ENCODE results near the gene PDE6G.

The PDE6G gene

GRCh38 chr17:81635973-81636504 is 20.3 kb downstream of the PDE6G start:
- Histone ChIP-seq H3K9me3 (ENCODE audit: insufficient read depth, low read length) (no peaks in the 10 kb centered on the region), H4K20me1 (ENCODE audit: insufficient read depth, low read length) (peaks cover 13% of the 10 kb centered on the region), H3K27me3 (ENCODE audit: low read depth, low read length) (no peaks in the 10 kb centered on the region), H3K79me2 (ENCODE audit: low read length) (peaks cover 56% of the 10 kb centered on the region), H2AFZ (ENCODE audit: low read depth, low read length) (no peak overlapping the region), H3K36me3 (replicated peaks; ENCODE audit: low read depth, low read length) (peaks cover 15% of the 10 kb centered on the region), H3K4me3 (ENCODE audit: low read length) (peak overlapping the region; percentile 100), H3K27ac (ENCODE audit: low read length) (peak overlapping the region; percentile 39), H3K4me2 (ENCODE audit: low read length) (peak overlapping the region; percentile 99), H3K9ac (ENCODE audit: low read length) (peak overlapping the region; percentile 95), H3K4me1 (ENCODE audit: low read length) (peaks cover 7% of the 10 kb centered on the region)
- TF ChIP-seq EZH2phosphoT487 (IDR thresholded peaks at IDR 0.05; ENCODE audit: low read depth): no peak
- TF ChIP-seq, protein P1, sequence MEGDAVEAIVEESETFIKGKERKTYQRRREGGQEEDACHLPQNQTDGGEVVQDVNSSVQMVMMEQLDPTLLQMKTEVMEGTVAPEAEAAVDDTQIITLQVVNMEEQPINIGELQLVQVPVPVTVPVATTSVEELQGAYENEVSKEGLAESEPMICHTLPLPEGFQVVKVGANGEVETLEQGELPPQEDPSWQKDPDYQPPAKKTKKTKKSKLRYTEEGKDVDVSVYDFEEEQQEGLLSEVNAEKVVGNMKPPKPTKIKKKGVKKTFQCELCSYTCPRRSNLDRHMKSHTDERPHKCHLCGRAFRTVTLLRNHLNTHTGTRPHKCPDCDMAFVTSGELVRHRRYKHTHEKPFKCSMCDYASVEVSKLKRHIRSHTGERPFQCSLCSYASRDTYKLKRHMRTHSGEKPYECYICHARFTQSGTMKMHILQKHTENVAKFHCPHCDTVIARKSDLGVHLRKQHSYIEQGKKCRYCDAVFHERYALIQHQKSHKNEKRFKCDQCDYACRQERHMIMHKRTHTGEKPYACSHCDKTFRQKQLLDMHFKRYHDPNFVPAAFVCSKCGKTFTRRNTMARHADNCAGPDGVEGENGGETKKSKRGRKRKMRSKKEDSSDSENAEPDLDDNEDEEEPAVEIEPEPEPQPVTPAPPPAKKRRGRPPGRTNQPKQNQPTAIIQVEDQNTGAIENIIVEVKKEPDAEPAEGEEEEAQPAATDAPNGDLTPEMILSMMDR (IDR thresholded peaks at IDR 0.05; ENCODE audit: low read depth, low read length): no peak

- peaks cover 15% of the 10 kb centered on the region for H3K36me3 ChIP-seq (replicated peaks; ENCODE audit: low read depth, low read length)
- peak overlapping the region; percentile 100 for H3K4me3 ChIP-seq (ENCODE audit: low read length)
- peaks cover 13% of the 10 kb centered on the region for H4K20me1 ChIP-seq (ENCODE audit: insufficient read depth, low read length)
- H3K4me1 ChIP-seq (ENCODE audit: low read length): peaks cover 7% of the 10 kb centered on the region
- H3K4me2 ChIP-seq (ENCODE audit: low read length): peak overlapping the region; percentile 99
- H3K9ac ChIP-seq (ENCODE audit: low read length): peak overlapping the region; percentile 95; the same call in 1 of the 2 replicates
- TF ChIP-seq, protein P1 (IDR thresholded peaks at IDR 0.05; ENCODE audit: low read depth, low read length): no peak
- no peak for TF ChIP-seq EZH2phosphoT487 (IDR thresholded peaks at IDR 0.05; ENCODE audit: low read depth)
- no peaks in the 10 kb centered on the region for H3K27me3 ChIP-seq (ENCODE audit: low read depth, low read length)
- peaks cover 61% of the 10 kb centered on the region for H3K79me2 ChIP-seq (ENCODE audit: low read length)
- no peaks in the 10 kb centered on the region for H3K9me3 ChIP-seq (ENCODE audit: insufficient read depth, low read length)
- H2AFZ ChIP-seq (ENCODE audit: low read depth, low read length): no peak overlapping the region
- no peak overlapping the region for H3K27ac ChIP-seq (ENCODE audit: low read length)
Measured at GRCh38 chr17:81635431-81635830, 20.9 kb downstream of the PDE6G start.

GRCh38 chr17:81631482-81631881 is 24.9 kb downstream of the PDE6G start:
- peaks cover 13% of the 10 kb centered on the region for H4K20me1 ChIP-seq (ENCODE audit: insufficient read depth, low read length)

GRCh38 chr17:81630274-81630673 is 26.1 kb downstream of the PDE6G start:
- peaks cover under 1% of the 10 kb centered on the region; the same call in 1 of the 2 replicates for H3K4me1 ChIP-seq (ENCODE audit: low read length)
- H3K36me3 ChIP-seq (replicated peaks; ENCODE audit: low read depth, low read length): peaks cover 31% of the 10 kb centered on the region
- H3K27me3 ChIP-seq (ENCODE audit: low read depth, low read length): no peaks in the 10 kb centered on the region
- no peak overlapping the region for H3K4me3 ChIP-seq (ENCODE audit: low read length)
- peaks cover 49% of the 10 kb centered on the region for H3K79me2 ChIP-seq (ENCODE audit: low read length)
- no peak overlapping the region for H3K4me2 ChIP-seq (ENCODE audit: low read length)
- H3K9me3 ChIP-seq (ENCODE audit: insufficient read depth, low read length): no peaks in the 10 kb centered on the region
- TF ChIP-seq, protein P1 (IDR thresholded peaks at IDR 0.05; ENCODE audit: low read depth, low read length): no peak
- TF ChIP-seq EZH2phosphoT487 (IDR thresholded peaks at IDR 0.05; ENCODE audit: low read depth): no peak
- no peak overlapping the region for H3K27ac ChIP-seq (ENCODE audit: low read length)
- H3K9ac ChIP-seq (ENCODE audit: low read length): no peak overlapping the region
- H4K20me1 ChIP-seq (ENCODE audit: insufficient read depth, low read length): peaks cover under 1% of the 10 kb centered on the region; the same call in 1 of the 2 replicates
- H2AFZ ChIP-seq (ENCODE audit: low read depth, low read length): no peak overlapping the region

More at GRCh38 chr17:81631482-81631881, 24.9 kb downstream of the PDE6G start:
- H3K27ac ChIP-seq (ENCODE audit: low read length): no peak overlapping the region
- no peak overlapping the region for H2AFZ ChIP-seq (ENCODE audit: low read depth, low read length)
- peaks cover 21% of the 10 kb centered on the region for H3K36me3 ChIP-seq (replicated peaks; ENCODE audit: low read depth, low read length)
- H3K4me3 ChIP-seq (ENCODE audit: low read length): no peak overlapping the region
- no peaks in the 10 kb centered on the region for H3K9me3 ChIP-seq (ENCODE audit: insufficient read depth, low read length)
- no peak overlapping the region for H3K9ac ChIP-seq (ENCODE audit: low read length)
- H3K27me3 ChIP-seq (ENCODE audit: low read depth, low read length): no peaks in the 10 kb centered on the region
- no peak for TF ChIP-seq EZH2phosphoT487 (IDR thresholded peaks at IDR 0.05; ENCODE audit: low read depth)
- TF ChIP-seq, protein P1 (IDR thresholded peaks at IDR 0.05; ENCODE audit: low read depth, low read length): no peak
- peaks cover 61% of the 10 kb centered on the region for H3K79me2 ChIP-seq (ENCODE audit: low read length)
- H3K4me1 ChIP-seq (ENCODE audit: low read length): peaks cover 7% of the 10 kb centered on the region
- no peak overlapping the region for H3K4me2 ChIP-seq (ENCODE audit: low read length)

All from OCI-LY3 (cell line).